ENCODE data around the gene ERC2.

The ERC2 gene

GRCh38 chr3:55718521-55718921 lies 749.7 kb downstream of the ERC2 start:
- Histone ChIP-seq H3K36me3 (ENCODE audit: control insufficient read depth in 2 of 2, insufficient read depth in 2 of 2, low read length in 2 of 2) (no peaks in the 10 kb centered on the region), H3K9ac (ENCODE audit: low read depth in 1 of 2, low read length in 2 of 2) (no peak overlapping the region), H3K27me3 (ENCODE audit: control insufficient read depth in 2 of 2, insufficient read depth in 2 of 2, low read length in 2 of 2) (no peaks in the 10 kb centered on the region), H3K4me3 (ENCODE audit: low read length in 2 of 2) (no peak overlapping the region), H3K27ac (ENCODE audit: low read depth in 2 of 2, low read length in 2 of 2) (no peak overlapping the region), H3K9me3 (ENCODE audit: control insufficient read depth in 2 of 2, low read length in 2 of 2) (no peaks in the 10 kb centered on the region), H3K4me1 (ENCODE audit: control insufficient read depth in 2 of 2, insufficient read depth in 2 of 2, low read length in 2 of 2) (no peaks in the 10 kb centered on the region)

- Histone ChIP-seq H3K4me1 (ENCODE audit: control insufficient read depth in 2 of 2, insufficient read depth in 2 of 2, low read length in 2 of 2) (no peaks in the 10 kb centered on the region), H3K9me3 (ENCODE audit: control insufficient read depth in 2 of 2, low read length in 2 of 2) (no peaks in the 10 kb centered on the region), H3K36me3 (ENCODE audit: control insufficient read depth in 2 of 2, insufficient read depth in 2 of 2, low read length in 2 of 2) (no peaks in the 10 kb centered on the region), H3K4me3 (ENCODE audit: low read length in 2 of 2) (no peak overlapping the region), H3K9ac (ENCODE audit: low read depth in 1 of 2, low read length in 2 of 2) (no peak overlapping the region), H3K27ac (ENCODE audit: low read depth in 2 of 2, low read length in 2 of 2) (no peak overlapping the region), H3K27me3 (ENCODE audit: control insufficient read depth in 2 of 2, insufficient read depth in 2 of 2, low read length in 2 of 2) (no peaks in the 10 kb centered on the region)
Observed at GRCh38 chr3:55718074-55718473, 750.2 kb downstream of the ERC2 start.

GRCh38 chr3:55717481-55717880 lies 750.8 kb downstream of the ERC2 start:
- no peaks in the 10 kb centered on the region for H3K27me3 ChIP-seq (ENCODE audit: control insufficient read depth in 2 of 2, insufficient read depth in 2 of 2, low read length in 2 of 2)
- no peaks in the 10 kb centered on the region for H3K4me1 ChIP-seq (ENCODE audit: control insufficient read depth in 2 of 2, insufficient read depth in 2 of 2, low read length in 2 of 2)
- no peak overlapping the region for H3K27ac ChIP-seq (ENCODE audit: low read depth in 2 of 2, low read length in 2 of 2)
- H3K4me3 ChIP-seq (ENCODE audit: low read length in 2 of 2) = no peak overlapping the region
- no peaks in the 10 kb centered on the region for H3K9me3 ChIP-seq (ENCODE audit: control insufficient read depth in 2 of 2, low read length in 2 of 2)
- no peaks in the 10 kb centered on the region for H3K36me3 ChIP-seq (ENCODE audit: control insufficient read depth in 2 of 2, insufficient read depth in 2 of 2, low read length in 2 of 2)
- H3K9ac ChIP-seq (ENCODE audit: low read depth in 1 of 2, low read length in 2 of 2) = no peak overlapping the region

GRCh38 chr3:55716611-55717225 lies 751.5 kb downstream of the ERC2 start:
- Histone ChIP-seq H3K27me3 (ENCODE audit: control insufficient read depth in 2 of 2, insufficient read depth in 2 of 2, low read length in 2 of 2) (no peaks in the 10 kb centered on the region), H3K4me1 (ENCODE audit: control insufficient read depth in 2 of 2, insufficient read depth in 2 of 2, low read length in 2 of 2) (no peaks in the 10 kb centered on the region), H3K27ac (ENCODE audit: low read depth in 2 of 2, low read length in 2 of 2) (no peak overlapping the region), H3K4me3 (ENCODE audit: low read length in 2 of 2) (no peak overlapping the region), H3K9ac (ENCODE audit: low read depth in 1 of 2, low read length in 2 of 2) (no peak overlapping the region), H3K9me3 (ENCODE audit: control insufficient read depth in 2 of 2, low read length in 2 of 2) (no peaks in the 10 kb centered on the region), H3K36me3 (ENCODE audit: control insufficient read depth in 2 of 2, insufficient read depth in 2 of 2, low read length in 2 of 2) (no peaks in the 10 kb centered on the region)

GRCh38 chr3:55716044-55716443 lies 752.2 kb downstream of the ERC2 start:
- H3K4me3 ChIP-seq (ENCODE audit: low read length in 2 of 2) = no peak overlapping the region

GRCh38 chr3:55714057-55714456 lies 754.2 kb downstream of the ERC2 start:
- Histone ChIP-seq H3K27me3 (ENCODE audit: control insufficient read depth in 2 of 2, insufficient read depth in 2 of 2, low read length in 2 of 2) (no peaks in the 10 kb centered on the region), H3K9ac (ENCODE audit: low read depth in 1 of 2, low read length in 2 of 2) (no peak overlapping the region), H3K4me1 (ENCODE audit: control insufficient read depth in 2 of 2, insufficient read depth in 2 of 2, low read length in 2 of 2) (no peaks in the 10 kb centered on the region), H3K4me3 (ENCODE audit: low read length in 2 of 2) (no peak overlapping the region), H3K27ac (ENCODE audit: low read depth in 2 of 2, low read length in 2 of 2) (no peak overlapping the region), H3K9me3 (ENCODE audit: control insufficient read depth in 2 of 2, low read length in 2 of 2) (no peaks in the 10 kb centered on the region), H3K36me3 (ENCODE audit: control insufficient read depth in 2 of 2, insufficient read depth in 2 of 2, low read length in 2 of 2) (no peaks in the 10 kb centered on the region)

More at GRCh38 chr3:55716044-55716443, 752.2 kb downstream of the ERC2 start:
- Histone ChIP-seq H3K4me1 (ENCODE audit: control insufficient read depth in 2 of 2, insufficient read depth in 2 of 2, low read length in 2 of 2) (no peaks in the 10 kb centered on the region), H3K27ac (ENCODE audit: low read depth in 2 of 2, low read length in 2 of 2) (no peak overlapping the region), H3K9ac (ENCODE audit: low read depth in 1 of 2, low read length in 2 of 2) (no peak overlapping the region), H3K9me3 (ENCODE audit: control insufficient read depth in 2 of 2, low read length in 2 of 2) (no peaks in the 10 kb centered on the region), H3K36me3 (ENCODE audit: control insufficient read depth in 2 of 2, insufficient read depth in 2 of 2, low read length in 2 of 2) (no peaks in the 10 kb centered on the region), H3K27me3 (ENCODE audit: control insufficient read depth in 2 of 2, insufficient read depth in 2 of 2, low read length in 2 of 2) (no peaks in the 10 kb centered on the region)

GRCh38 chr3:55711646-55712045 lies 756.6 kb downstream of the ERC2 start:
- H3K9me3 ChIP-seq (ENCODE audit: control insufficient read depth in 2 of 2, low read length in 2 of 2) = no peaks in the 10 kb centered on the region
- no peak overlapping the region for H3K4me3 ChIP-seq (ENCODE audit: low read length in 2 of 2)
- H3K27ac ChIP-seq (ENCODE audit: low read depth in 2 of 2, low read length in 2 of 2) = no peak overlapping the region
- H3K36me3 ChIP-seq (ENCODE audit: control insufficient read depth in 2 of 2, insufficient read depth in 2 of 2, low read length in 2 of 2) = no peaks in the 10 kb centered on the region
- no peak overlapping the region for H3K9ac ChIP-seq (ENCODE audit: low read depth in 1 of 2, low read length in 2 of 2)
- no peaks in the 10 kb centered on the region for H3K27me3 ChIP-seq (ENCODE audit: control insufficient read depth in 2 of 2, insufficient read depth in 2 of 2, low read length in 2 of 2)
- H3K4me1 ChIP-seq (ENCODE audit: control insufficient read depth in 2 of 2, insufficient read depth in 2 of 2, low read length in 2 of 2) = no peaks in the 10 kb centered on the region

- Histone ChIP-seq H3K27me3 (ENCODE audit: control insufficient read depth in 2 of 2, insufficient read depth in 2 of 2, low read length in 2 of 2) (peaks cover 0 to 4% of the 10 kb centered on the region in 2 donors), H3K4me3 (ENCODE audit: low read length in 2 of 2) (no peak overlapping the region), H3K36me3 (ENCODE audit: control insufficient read depth in 2 of 2, insufficient read depth in 2 of 2, low read length in 2 of 2) (no peaks in the 10 kb centered on the region), H3K27ac (ENCODE audit: low read depth in 2 of 2, low read length in 2 of 2) (no peak overlapping the region), H3K4me1 (ENCODE audit: control insufficient read depth in 2 of 2, insufficient read depth in 2 of 2, low read length in 2 of 2) (no peaks in the 10 kb centered on the region), H3K9ac (ENCODE audit: low read depth in 1 of 2, low read length in 2 of 2) (no peak overlapping the region), H3K9me3 (ENCODE audit: control insufficient read depth in 2 of 2, low read length in 2 of 2) (no peaks in the 10 kb centered on the region)
Observed at GRCh38 chr3:55709411-55710012, 758.8 kb downstream of the ERC2 start.

- no peaks in the 10 kb centered on the region for H3K36me3 ChIP-seq (ENCODE audit: control insufficient read depth in 2 of 2, insufficient read depth in 2 of 2, low read length in 2 of 2)
- H3K27ac ChIP-seq (ENCODE audit: low read depth in 2 of 2, low read length in 2 of 2) = no peak overlapping the region
- no peaks in the 10 kb centered on the region for H3K4me1 ChIP-seq (ENCODE audit: control insufficient read depth in 2 of 2, insufficient read depth in 2 of 2, low read length in 2 of 2)
- H3K9me3 ChIP-seq (ENCODE audit: control insufficient read depth in 2 of 2, low read length in 2 of 2) = no peaks in the 10 kb centered on the region
- no peak overlapping the region for H3K4me3 ChIP-seq (ENCODE audit: low read length in 2 of 2)
- H3K27me3 ChIP-seq (ENCODE audit: control insufficient read depth in 2 of 2, insufficient read depth in 2 of 2, low read length in 2 of 2) = peaks cover 0 to 4% of the 10 kb centered on the region in 2 donors
- no peak overlapping the region for H3K9ac ChIP-seq (ENCODE audit: low read depth in 1 of 2, low read length in 2 of 2)
Observed at GRCh38 chr3:55708921-55709320, 759.3 kb downstream of the ERC2 start.

- Histone ChIP-seq H3K9ac (ENCODE audit: low read depth in 1 of 2, low read length in 2 of 2) (no peak overlapping the region), H3K9me3 (ENCODE audit: control insufficient read depth in 2 of 2, low read length in 2 of 2) (no peaks in the 10 kb centered on the region), H3K36me3 (ENCODE audit: control insufficient read depth in 2 of 2, insufficient read depth in 2 of 2, low read length in 2 of 2) (no peaks in the 10 kb centered on the region), H3K4me3 (ENCODE audit: low read length in 2 of 2) (no peak overlapping the region), H3K4me1 (ENCODE audit: control insufficient read depth in 2 of 2, insufficient read depth in 2 of 2, low read length in 2 of 2) (no peaks in the 10 kb centered on the region), H3K27me3 (ENCODE audit: control insufficient read depth in 2 of 2, insufficient read depth in 2 of 2, low read length in 2 of 2) (peaks cover 0 to 4% of the 10 kb centered on the region in 2 donors), H3K27ac (ENCODE audit: low read depth in 2 of 2, low read length in 2 of 2) (no peak overlapping the region)
Observed at GRCh38 chr3:55708242-55708641, 760.0 kb downstream of the ERC2 start.
